Epithelial cell of esophagus (primary cell): ENCODE measurements around the gene PAPSS1.
A peak's percentile ranks its signal among the peaks of the same experiment; 100 is the strongest.
"Not testable (repeated sequence)": the region's sequence is repeated elsewhere in the genome, so short reads cannot be mapped to it uniquely, and the experiment has no call there.

ENCODE experiments used
- DNase-seq: peaks from one replicate; pipeline ENCODE4 v3.0.0; 2010; ENCODE audit warnings: low read depth
- H3K4me3 ChIP-seq: 2 replicates; pipeline ENCODE4 v1.5.1; 2011; ENCODE audit warnings: mild to moderate bottlenecking, low read length, control low read depth
- TF ChIP-seq, protein P1 (sequence below): IDR thresholded peaks from 2 replicates; pipeline ENCODE4 v1.5.1; 2011; ENCODE audit warnings: low read depth, mild to moderate bottlenecking, low read length, control low read depth, inconsistent platforms; ENCODE audit not compliant: insufficient read depth; ENCODE audit errors: missing control alignments

PAPSS1 gene

DNA sequence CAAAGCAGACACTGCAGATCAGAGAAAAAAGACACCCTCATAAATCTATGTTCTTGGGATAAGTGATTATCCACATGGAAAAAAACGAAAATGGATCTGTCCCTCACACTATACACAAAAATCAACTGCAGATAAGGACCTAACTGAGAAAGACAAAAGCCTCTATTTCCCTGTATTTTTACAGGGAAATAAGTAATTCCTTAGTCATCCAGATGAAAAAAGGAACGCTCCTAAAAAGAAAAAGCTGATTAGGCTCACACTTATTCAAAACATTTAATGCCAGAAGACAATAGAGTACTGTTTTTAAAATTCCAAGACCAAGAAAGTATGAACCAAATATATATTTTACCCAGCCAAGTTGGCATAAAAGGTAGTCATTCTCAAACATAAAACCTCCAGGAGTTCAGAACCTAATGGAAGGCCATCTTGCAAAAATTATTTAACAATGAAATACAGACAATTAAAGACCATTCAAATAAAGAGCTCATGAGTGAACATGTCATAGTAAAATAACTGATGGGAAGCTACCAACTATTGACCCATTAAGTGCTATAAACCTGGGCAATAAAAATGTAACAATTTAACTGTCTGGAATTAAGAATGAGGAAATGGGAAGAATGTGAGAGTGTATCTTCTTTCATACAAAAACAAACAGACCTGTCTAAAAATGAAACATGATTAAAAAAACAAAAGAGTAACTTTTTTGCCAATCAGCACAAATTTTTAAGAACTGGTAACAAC is 20.4 kb downstream of the PAPSS1 start:
- TF ChIP-seq, protein P1, sequence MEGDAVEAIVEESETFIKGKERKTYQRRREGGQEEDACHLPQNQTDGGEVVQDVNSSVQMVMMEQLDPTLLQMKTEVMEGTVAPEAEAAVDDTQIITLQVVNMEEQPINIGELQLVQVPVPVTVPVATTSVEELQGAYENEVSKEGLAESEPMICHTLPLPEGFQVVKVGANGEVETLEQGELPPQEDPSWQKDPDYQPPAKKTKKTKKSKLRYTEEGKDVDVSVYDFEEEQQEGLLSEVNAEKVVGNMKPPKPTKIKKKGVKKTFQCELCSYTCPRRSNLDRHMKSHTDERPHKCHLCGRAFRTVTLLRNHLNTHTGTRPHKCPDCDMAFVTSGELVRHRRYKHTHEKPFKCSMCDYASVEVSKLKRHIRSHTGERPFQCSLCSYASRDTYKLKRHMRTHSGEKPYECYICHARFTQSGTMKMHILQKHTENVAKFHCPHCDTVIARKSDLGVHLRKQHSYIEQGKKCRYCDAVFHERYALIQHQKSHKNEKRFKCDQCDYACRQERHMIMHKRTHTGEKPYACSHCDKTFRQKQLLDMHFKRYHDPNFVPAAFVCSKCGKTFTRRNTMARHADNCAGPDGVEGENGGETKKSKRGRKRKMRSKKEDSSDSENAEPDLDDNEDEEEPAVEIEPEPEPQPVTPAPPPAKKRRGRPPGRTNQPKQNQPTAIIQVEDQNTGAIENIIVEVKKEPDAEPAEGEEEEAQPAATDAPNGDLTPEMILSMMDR: no peak
- no peak for DNase-seq

DNA sequence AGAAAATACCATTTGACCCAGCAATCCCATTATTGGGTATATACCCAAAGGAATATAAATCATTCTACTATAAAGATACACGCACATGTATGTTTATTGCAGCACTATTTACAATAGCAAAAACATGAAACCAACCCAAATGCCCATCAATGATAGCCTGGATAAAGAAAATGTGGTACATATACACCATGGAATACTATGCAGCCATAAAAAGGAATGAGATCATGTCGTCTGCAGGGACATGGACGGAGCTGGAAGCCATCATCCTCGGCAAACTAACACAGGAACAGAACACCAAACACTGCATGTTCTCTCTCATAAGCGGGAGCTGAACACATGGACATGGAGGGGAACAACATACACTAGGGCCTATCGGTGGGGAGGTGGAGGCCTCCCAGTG is 23.8 kb downstream of the PAPSS1 start:
- not testable (repeated sequence) for H3K4me3 ChIP-seq, DNase-seq

More for the DNA sequence above, 20.4 kb downstream of the PAPSS1 start:
- H3K4me3 ChIP-seq: no peak overlapping the region

- TF ChIP-seq, protein P1: no peak
- no peak for DNase-seq
- no peak overlapping the region for H3K4me3 ChIP-seq
Observed at GRCh38 chr4:107693132-107693531, 26.9 kb downstream of the PAPSS1 start.

DNA sequence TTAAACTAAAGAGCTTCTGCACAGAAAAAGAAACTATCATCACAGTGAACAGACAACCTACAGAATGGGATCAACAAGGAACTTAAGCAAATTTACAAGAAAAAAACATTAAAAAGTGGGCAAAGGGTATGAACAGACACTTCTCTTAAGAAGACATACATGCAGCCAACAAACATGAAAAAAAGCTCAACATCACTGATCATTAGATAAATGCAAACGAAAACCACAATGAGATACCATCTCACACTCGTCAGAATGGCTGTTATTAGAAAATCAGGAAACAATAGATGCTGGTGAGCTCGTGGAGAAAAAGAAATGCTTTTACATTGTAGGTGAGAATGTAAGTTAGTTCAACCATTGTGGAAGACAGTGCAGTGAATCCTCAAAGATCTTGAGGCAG is 27.8 kb downstream of the PAPSS1 start:
- DNase-seq: no peak
- TF ChIP-seq, protein P1: no peak

DNA sequence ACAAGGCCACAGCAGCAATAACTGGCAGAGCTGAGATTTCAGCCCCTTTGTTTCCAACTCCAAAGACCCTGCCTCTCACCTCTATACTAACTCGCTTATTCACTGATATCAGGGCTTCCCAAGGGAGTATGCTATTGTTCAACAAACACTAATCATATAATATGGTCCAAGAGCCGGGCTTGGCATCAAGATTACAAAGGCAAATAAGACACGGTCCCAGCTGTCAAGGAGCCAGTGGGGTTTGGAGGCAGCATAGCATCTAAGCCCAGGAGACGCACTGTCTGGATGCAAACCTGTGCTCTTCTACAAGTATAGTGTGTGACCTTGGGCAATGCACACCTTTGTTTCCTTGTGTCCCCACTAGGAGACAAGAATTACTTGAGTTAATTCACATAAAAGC is 28.7 kb downstream of the PAPSS1 start:
- no peak overlapping the region for H3K4me3 ChIP-seq
- no peak for DNase-seq
- TF ChIP-seq, protein P1: no peak

More for the DNA sequence above, 27.8 kb downstream of the PAPSS1 start:
- H3K4me3 ChIP-seq: no peak overlapping the region

DNA sequence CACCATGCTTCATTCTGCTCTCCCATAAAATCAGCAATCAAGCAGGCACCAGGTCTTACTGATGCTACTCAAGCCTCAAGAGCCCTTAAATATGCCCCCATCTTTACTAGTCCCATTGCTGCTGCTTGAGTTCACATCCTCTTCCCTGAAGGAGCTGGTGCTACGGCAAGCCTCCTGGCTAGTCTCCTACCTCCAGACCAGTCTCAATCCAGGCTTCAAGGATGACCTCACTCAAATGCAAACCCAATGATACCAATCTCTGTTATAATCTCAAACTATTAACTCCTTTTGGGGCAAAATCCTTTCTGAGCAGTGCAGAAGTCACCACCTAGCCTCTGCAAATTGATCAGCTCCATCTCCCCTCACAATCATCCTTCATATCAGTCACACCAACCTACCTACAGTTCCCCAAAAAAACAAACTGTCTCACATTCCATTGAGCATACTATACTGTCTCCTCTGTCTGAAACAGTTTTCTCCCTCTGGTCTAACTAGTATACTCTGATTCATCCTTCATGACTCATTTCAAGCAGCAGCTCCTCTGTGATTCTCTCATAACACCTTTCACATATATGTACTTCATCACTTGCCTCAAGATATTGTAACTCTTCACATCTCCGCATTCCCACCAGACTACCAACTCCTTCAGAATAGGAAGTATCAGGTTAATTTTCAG is 30.0 kb downstream of the PAPSS1 start:
- H3K4me3 ChIP-seq: no peak overlapping the region
- TF ChIP-seq, protein P1: no peak
- DNase-seq: peak; percentile 95

GRCh38 chr4:107688421-107688820 is 31.6 kb downstream of the PAPSS1 start:
- TF ChIP-seq, protein P1: no peak
- DNase-seq: no peak
- H3K4me3 ChIP-seq: no peak overlapping the region
